Lung (tissue), 12 donors: ENCODE results near the gene NAALAD2. TPM values are rescaled to one million over a fixed set of nuclear protein-coding genes. Genes with fewer than 3 reads are reported as not detected.

Experiments
- ATAC-seq: fragments of 200-7000 bp; cut with Tn5 transposase; one replicate; pipeline ENCODE4 v1.9.1; 2020; ENCODE audit warnings: moderate number of reproducible peaks; ENCODE audit not compliant: insufficient read depth, low FRiP score
- DNase-seq, 3 donors: peaks; one replicate each; pipeline ENCODE4 v3.0.0-alpha.2; 2013 to 2017
- H3K27ac ChIP-seq, 2 donors: one replicate each; pipeline ENCODE4 v1.5.1; 2013; ENCODE audit warnings: mild to moderate bottlenecking in 2 of 2, moderate library complexity in 2 of 2, control low read depth in 1 of 2, inconsistent platforms in 1 of 2, low read depth in 1 of 2, low read length in 1 of 2
- H3K27me3 ChIP-seq, 3 donors: one replicate each; pipeline ENCODE4 v1.5.1; 2013; ENCODE audit warnings: low read length in 2 of 3; ENCODE audit not compliant: control insufficient read depth in 3 of 3, insufficient read depth in 3 of 3
- H3K36me3 ChIP-seq, 4 donors: one replicate each; pipeline ENCODE4 v1.5.1; 2013; ENCODE audit warnings: low read length in 4 of 4, mild to moderate bottlenecking in 1 of 4, moderate library complexity in 1 of 4; ENCODE audit not compliant: control insufficient read depth in 4 of 4, insufficient read depth in 4 of 4
- H3K4me1 ChIP-seq, 5 donors: one replicate each; pipeline ENCODE4 v1.5.1; 2013; ENCODE audit warnings: low read length in 5 of 5, mild to moderate bottlenecking in 2 of 5, moderate library complexity in 1 of 5; ENCODE audit not compliant: control insufficient read depth in 5 of 5, insufficient read depth in 5 of 5
- H3K4me3 ChIP-seq: one replicate; pipeline ENCODE4 v1.5.1; 2013; ENCODE audit warnings: mild to moderate bottlenecking, control low read depth, moderate library complexity
- H3K9ac ChIP-seq, 2 donors: one replicate each; pipeline ENCODE4 v1.5.1; 2013; ENCODE audit warnings: low read length in 2 of 2, control low read depth in 1 of 2; ENCODE audit not compliant: insufficient read depth in 1 of 2
- H3K9me3 ChIP-seq, 4 donors: one replicate each; pipeline ENCODE4 v1.5.1; 2013; ENCODE audit warnings: low read length in 3 of 4, mild to moderate bottlenecking in 1 of 4, moderate library complexity in 1 of 4; ENCODE audit not compliant: control insufficient read depth in 4 of 4, insufficient read depth in 3 of 4
- WGBS, 2 donors: extraction: QIAGEN DNeasy Blood & Tissue Kit; methylation state at CpG; one replicate each; pipeline ENCODE4 v1.1.7; 2013; 5-methylcytosine and 5-hydroxymethylcytosine counted together
- polyA plus RNA-seq, 2 donors: library from polyadenylated mRNA; stranded (reverse); fragments of 200-250 nt; gene quantifications; one replicate each; pipeline ENCODE4 v1.2.1, GENCODE V29; 2013
- total RNA-seq, 2 donors: library from RNA; depleted of rRNA in 1 of 2; stranded (reverse); fragments of >200 nt in 1 of 2; gene quantifications; one replicate each; pipeline ENCODE4 v1.2.1, GENCODE V29; 2014 to 2021
- TF ChIP-seq, protein P1 (sequence below): IDR thresholded peaks from 2 replicates; pipeline ENCODE4 v1.5.1; 2012; ENCODE audit warnings: mild to moderate bottlenecking; ENCODE audit errors: control extremely low read depth, extremely low read depth
- donor health status: control.
- donor health status: control.
- donor health status: Bipolar disorder and iron deficiency.
- donor health status: healthy.
- donor health status: DM: yes; HTN: yes; CAD: no.

NAALAD2 gene
- total and polyA plus RNA-seq, 4 donors = 0.14 to 32.0 (median 0.68) TPM

DNA sequence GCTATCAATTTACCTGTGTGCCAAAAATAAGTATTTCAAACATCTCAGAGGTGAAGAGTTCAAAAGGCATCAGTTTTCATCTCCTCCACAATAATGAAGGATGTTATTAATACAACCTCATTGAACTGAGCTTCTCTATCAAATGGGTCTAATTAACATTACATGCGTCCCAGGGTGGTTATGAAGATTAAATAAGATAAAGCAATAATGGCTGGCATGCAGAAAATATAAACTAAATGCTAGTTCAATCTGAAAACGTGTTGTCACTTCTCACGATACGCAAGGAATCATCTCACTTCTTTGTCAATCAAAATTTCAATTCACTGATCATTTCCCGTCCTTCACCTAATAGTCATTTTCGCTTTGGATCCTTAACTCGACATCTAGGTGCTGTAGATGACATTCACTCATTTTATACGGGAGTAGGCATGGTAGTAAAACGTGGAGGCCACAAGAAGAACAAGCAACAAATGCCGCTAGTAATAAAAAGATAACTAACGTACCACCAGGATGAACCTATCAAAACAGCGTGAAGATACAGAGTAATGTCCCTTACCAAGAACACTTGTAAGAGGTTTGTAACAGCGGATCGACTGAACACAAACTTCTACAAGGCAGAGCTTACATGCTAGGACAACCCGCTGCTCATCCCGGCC lies 87.5 kb downstream of the NAALAD2 start:
- 9 to 10% methylated on average over 16 of the region's 16 CpGs for WGBS, 2 donors
- no peaks in the 10 kb centered on the region for H3K27me3 ChIP-seq
- H3K27ac ChIP-seq = peak overlapping the region; percentile 90 to 97
- TF ChIP-seq, protein P1, sequence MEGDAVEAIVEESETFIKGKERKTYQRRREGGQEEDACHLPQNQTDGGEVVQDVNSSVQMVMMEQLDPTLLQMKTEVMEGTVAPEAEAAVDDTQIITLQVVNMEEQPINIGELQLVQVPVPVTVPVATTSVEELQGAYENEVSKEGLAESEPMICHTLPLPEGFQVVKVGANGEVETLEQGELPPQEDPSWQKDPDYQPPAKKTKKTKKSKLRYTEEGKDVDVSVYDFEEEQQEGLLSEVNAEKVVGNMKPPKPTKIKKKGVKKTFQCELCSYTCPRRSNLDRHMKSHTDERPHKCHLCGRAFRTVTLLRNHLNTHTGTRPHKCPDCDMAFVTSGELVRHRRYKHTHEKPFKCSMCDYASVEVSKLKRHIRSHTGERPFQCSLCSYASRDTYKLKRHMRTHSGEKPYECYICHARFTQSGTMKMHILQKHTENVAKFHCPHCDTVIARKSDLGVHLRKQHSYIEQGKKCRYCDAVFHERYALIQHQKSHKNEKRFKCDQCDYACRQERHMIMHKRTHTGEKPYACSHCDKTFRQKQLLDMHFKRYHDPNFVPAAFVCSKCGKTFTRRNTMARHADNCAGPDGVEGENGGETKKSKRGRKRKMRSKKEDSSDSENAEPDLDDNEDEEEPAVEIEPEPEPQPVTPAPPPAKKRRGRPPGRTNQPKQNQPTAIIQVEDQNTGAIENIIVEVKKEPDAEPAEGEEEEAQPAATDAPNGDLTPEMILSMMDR = no peak
- no peaks in the 10 kb centered on the region for H3K9me3 ChIP-seq
- peak overlapping the region; percentile 90 for H3K9ac ChIP-seq
- H3K36me3 ChIP-seq = peaks cover 0 to 4% (median 0%) of the 10 kb centered on the region in 4 donors
- DNase-seq (no peak), ATAC-seq (no peak)
- H3K4me3 ChIP-seq = peak overlapping the region; percentile 94
- peaks cover 0 to 22% (median 4%) of the 10 kb centered on the region in 5 donors for H3K4me1 ChIP-seq

DNA sequence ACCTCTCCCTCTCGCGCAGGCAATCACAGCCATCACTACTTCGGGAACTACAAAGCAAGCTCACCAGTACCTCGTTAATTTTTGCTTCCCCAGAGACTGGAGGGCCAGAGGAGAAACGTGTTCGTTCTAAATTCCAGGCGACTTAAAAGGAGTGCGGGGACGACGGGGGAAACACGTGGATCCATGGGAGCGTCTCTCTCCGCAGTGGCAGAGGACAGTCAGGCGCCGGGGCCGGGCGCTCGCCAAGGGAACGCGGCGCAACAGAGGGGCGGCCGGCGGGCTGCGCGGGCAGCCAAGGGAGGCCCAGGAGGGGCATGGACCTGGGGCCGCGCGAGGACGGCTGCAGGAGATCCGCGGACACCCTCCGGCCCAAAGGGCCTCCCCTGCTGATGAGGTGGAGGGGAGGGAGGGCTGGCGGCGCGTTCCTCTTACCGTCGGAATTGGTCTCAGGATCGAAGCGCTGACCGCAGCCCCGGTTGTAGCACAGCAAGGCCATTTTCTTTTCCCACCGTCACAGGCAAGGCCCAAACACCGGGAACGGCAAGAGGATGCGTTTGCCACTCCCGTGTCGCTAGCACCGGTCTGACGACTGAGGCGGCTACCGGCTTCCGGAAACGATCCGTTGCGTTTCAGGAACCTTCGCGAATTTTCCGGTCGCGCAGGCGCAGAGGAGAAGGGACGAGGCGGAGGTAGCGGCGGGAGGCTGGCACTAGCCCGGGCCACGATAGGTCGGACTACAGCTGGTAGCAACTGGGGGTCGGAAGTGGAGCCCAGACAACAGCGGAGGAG lies 88.2 kb downstream of the NAALAD2 start, which contains the start of gene CHORDC1:
TSS of gene CHORDC1 (minus strand) at position 591 of the 789 bp plus-strand sequence. CDS start at position 496, 95 bp downstream.
- Histone ChIP-seq H3K9ac (peak within 1 kb of the TSS; percentile 90), H3K27ac (peak within 1 kb of the TSS; percentile 90 to 97), H3K36me3 (peaks cover 0 to 4% (median 0%) of the 10 kb centered on the region in 4 donors), H3K4me1 (peaks cover 0 to 20% (median 4%) of the 10 kb centered on the region in 5 donors), H3K4me3 (peak within 1 kb of the TSS; percentile 94), H3K27me3 (no peaks in the 10 kb centered on the region), H3K9me3 (no peaks in the 10 kb centered on the region)
- DNase-seq = peak; percentile 90 to 92 (median 90)
- ATAC-seq = peak; percentile 93
- TF ChIP-seq, protein P1 = no peak
- 0% methylated on average over 63 to 71 of the region's 71 CpGs for WGBS, 2 donors

DNA sequence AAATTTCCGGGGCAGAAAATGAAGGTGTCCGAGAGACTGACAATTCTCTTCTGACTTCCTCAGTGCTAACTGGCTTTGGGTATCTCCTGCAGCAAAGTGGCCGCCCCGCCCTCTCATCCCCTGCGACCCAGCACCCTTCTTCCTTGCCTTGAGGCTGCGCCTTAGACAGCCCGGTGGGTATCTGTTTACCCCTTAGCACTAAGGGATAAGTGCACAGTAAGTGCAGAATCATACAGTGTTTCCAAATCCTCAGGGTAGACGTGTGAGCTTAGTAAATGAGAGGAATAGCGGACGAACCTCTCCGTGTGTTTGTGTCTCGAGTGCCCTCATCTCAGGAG lies 88.8 kb downstream of the NAALAD2 start:
- Histone ChIP-seq H3K27ac (peak overlapping the region; percentile 90 to 97), H3K4me1 (peaks cover 0 to 20% (median 4%) of the 10 kb centered on the region in 5 donors), H3K9ac (peak overlapping the region; percentile 90), H3K36me3 (peaks cover 0 to 4% (median 0%) of the 10 kb centered on the region in 4 donors), H3K27me3 (no peaks in the 10 kb centered on the region), H3K4me3 (peak overlapping the region; percentile 94), H3K9me3 (peaks cover 0 to 2% (median 0%) of the 10 kb centered on the region in 4 donors)
- ATAC-seq = peak; percentile 34
- no peak for DNase-seq
- 1 to 2% methylated on average over 12 of the region's 12 CpGs for WGBS, 2 donors
- TF ChIP-seq, protein P1 = no peak
